NT2/D1 (cell line): ENCODE data around the gene ABHD12.

Experiments
- SUZ12 ChIP-seq: IDR thresholded peaks from 2 replicates; pipeline ENCODE4 v1.6.1; 2011; ENCODE audit not compliant: insufficient read length, insufficient read depth; ENCODE audit errors: extremely low read depth
- YY1 ChIP-seq: IDR thresholded peaks from 2 replicates; pipeline ENCODE4 v1.6.1; 2011; ENCODE audit not compliant: insufficient read length, insufficient read depth
- ZNF274 ChIP-seq: IDR thresholded peaks from 2 replicates; pipeline ENCODE4 v1.6.1; 2011; ENCODE audit warnings: mild to moderate bottlenecking, low read depth, low read length

DNA sequence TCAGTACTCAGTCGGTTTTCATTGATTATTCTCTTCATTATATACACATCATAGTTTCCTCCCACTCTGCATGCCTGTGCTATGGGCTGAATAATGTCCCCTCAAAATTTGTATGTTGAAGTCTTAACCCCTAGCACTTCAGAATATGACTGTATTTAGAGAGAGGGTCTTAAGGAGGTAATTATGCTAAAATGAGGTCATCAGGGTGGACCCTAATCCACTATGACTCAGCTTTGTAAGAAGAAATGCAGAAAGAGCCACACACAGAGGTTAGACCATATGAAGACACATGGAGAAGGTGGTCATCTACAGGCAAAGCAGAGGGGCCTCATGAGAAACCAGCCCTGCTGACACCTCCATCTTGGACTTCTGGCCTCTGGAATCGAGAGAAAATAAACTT lies 15.8 kb downstream of the ABHD12 start:
- TF ChIP-seq SUZ12 = no peak
- no peak for TF ChIP-seq YY1
- no peak for TF ChIP-seq ZNF274
